GM21423 (cell line): ENCODE data around the gene GLT1D1.

Source experiments
- ATAC-seq: cut with Tn5 transposase; IDR thresholded peaks from one replicate; pipeline ENCODE4 v1.9.1; 2021; ENCODE audit warnings: mild to moderate bottlenecking, moderate library complexity; ENCODE audit not compliant: unreplicated experiment

The GLT1D1 gene

GRCh38 chr12:128910629-128911028 is 57.4 kb downstream of the GLT1D1 start:
- ATAC-seq, result no peak

GRCh38 chr12:128911861-128912260 is 58.6 kb downstream of the GLT1D1 start:
- no peak for ATAC-seq

GRCh38 chr12:128914908-128915563 is 61.8 kb downstream of the GLT1D1 start:
- peak; percentile 95 for ATAC-seq

GRCh38 chr12:128916425-128916824 is 63.1 kb downstream of the GLT1D1 start:
- ATAC-seq, result no peak

GRCh38 chr12:128918481-128919260 is 65.4 kb downstream of the GLT1D1 start:
- ATAC-seq, result no peak

GRCh38 chr12:128920468-128920867 is 67.2 kb downstream of the GLT1D1 start:
- no peak for ATAC-seq

GRCh38 chr12:128928361-128928760 is 75.1 kb downstream of the GLT1D1 start:
- no peak for ATAC-seq

- ATAC-seq, result no peak
Measured at GRCh38 chr12:128929057-128929456, 75.8 kb downstream of the GLT1D1 start.

GRCh38 chr12:128930606-128931005 is 77.3 kb downstream of the GLT1D1 start:
- no peak for ATAC-seq

GRCh38 chr12:128932521-128932920 is 79.2 kb downstream of the GLT1D1 start:
- ATAC-seq, result no peak

GRCh38 chr12:128933039-128933438 is 79.8 kb downstream of the GLT1D1 start:
- no peak for ATAC-seq

- ATAC-seq, result no peak
Measured at GRCh38 chr12:128933926-128934325, 80.6 kb downstream of the GLT1D1 start.

GRCh38 chr12:128938886-128939285 is 85.6 kb downstream of the GLT1D1 start:
- ATAC-seq, result no peak

- no peak for ATAC-seq
Measured at GRCh38 chr12:128940090-128940888, 87.0 kb downstream of the GLT1D1 start.

- ATAC-seq, result no peak
Measured at GRCh38 chr12:128940974-128941373, 87.7 kb downstream of the GLT1D1 start.

GRCh38 chr12:128942960-128943477 is 89.7 kb downstream of the GLT1D1 start:
- ATAC-seq, result no peak

- ATAC-seq, result no peak
Measured at GRCh38 chr12:128944956-128945355, 91.7 kb downstream of the GLT1D1 start.

- no peak for ATAC-seq
Measured at GRCh38 chr12:128947209-128947608, 93.9 kb downstream of the GLT1D1 start.

GRCh38 chr12:128949086-128949485 is 95.8 kb downstream of the GLT1D1 start:
- no peak for ATAC-seq

GRCh38 chr12:128951448-128951847 is 98.2 kb downstream of the GLT1D1 start:
- ATAC-seq, result no peak

GRCh38 chr12:128956755-128957154 is 103.5 kb downstream of the GLT1D1 start:
- no peak for ATAC-seq
